Measurements from ENCODE around the gene OR10C1. TPM values are rescaled to one million over a fixed set of nuclear protein-coding genes. Genes with fewer than 3 reads are reported as not detected.

Gene OR10C1
- total and polyA plus RNA-seq, 2 of the 13 experiments (the other 11 are each of a cell fraction or from before 2014, with no cell fraction given) = 0.04 TPM; not detected in 1

DNA sequence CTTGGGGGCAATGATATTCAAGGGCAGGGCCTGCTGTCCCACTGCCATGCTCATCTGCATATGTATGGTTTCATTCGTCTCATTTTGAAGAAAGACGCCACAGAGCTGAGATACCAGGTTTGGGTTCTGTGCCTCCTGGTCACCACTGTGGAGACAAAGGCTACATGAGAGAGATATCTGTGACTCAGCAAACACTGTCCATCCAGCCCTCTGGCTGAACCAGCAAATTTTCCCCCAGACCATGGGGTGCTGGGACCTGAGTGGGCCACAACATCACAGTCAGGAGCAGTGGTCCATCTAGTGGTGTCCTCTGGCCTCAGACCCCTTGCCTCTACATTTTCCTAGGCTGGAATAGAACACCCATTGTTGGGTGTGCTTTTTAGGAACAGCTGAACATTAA is 48.6 kb downstream of the OR10C1 start, which contains the start of gene MAS1L (continued):
- TF ChIP-seq, protein P1, sequence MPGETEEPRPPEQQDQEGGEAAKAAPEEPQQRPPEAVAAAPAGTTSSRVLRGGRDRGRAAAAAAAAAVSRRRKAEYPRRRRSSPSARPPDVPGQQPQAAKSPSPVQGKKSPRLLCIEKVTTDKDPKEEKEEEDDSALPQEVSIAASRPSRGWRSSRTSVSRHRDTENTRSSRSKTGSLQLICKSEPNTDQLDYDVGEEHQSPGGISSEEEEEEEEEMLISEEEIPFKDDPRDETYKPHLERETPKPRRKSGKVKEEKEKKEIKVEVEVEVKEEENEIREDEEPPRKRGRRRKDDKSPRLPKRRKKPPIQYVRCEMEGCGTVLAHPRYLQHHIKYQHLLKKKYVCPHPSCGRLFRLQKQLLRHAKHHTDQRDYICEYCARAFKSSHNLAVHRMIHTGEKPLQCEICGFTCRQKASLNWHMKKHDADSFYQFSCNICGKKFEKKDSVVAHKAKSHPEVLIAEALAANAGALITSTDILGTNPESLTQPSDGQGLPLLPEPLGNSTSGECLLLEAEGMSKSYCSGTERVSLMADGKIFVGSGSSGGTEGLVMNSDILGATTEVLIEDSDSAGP (CRISPR knock-in tag; IDR thresholded peaks at IDR 0.05; ENCODE audit: borderline replicate concordance) = no peak
- TF ChIP-seq, protein P2, sequence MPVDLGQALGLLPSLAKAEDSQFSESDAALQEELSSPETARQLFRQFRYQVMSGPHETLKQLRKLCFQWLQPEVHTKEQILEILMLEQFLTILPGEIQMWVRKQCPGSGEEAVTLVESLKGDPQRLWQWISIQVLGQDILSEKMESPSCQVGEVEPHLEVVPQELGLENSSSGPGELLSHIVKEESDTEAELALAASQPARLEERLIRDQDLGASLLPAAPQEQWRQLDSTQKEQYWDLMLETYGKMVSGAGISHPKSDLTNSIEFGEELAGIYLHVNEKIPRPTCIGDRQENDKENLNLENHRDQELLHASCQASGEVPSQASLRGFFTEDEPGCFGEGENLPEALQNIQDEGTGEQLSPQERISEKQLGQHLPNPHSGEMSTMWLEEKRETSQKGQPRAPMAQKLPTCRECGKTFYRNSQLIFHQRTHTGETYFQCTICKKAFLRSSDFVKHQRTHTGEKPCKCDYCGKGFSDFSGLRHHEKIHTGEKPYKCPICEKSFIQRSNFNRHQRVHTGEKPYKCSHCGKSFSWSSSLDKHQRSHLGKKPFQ (CRISPR knock-in tag; IDR thresholded peaks at IDR 0.05; ENCODE audit: insufficient replicate concordance) = no peak
- TF ChIP-seq ATF7 (IDR thresholded peaks at IDR 0.05) (no peak), ATF7 (CRISPR knock-in tag; IDR thresholded peaks at IDR 0.05) (no peak), TIGD3 (CRISPR knock-in tag; IDR thresholded peaks at IDR 0.05; ENCODE audit: borderline replicate concordance) (no peak), ZSCAN5A (CRISPR knock-in tag; IDR thresholded peaks at IDR 0.05; ENCODE audit: borderline replicate concordance) (no peak), RNF219 (CRISPR knock-in tag; IDR thresholded peaks at IDR 0.05) (no peak), ZNF430 (CRISPR knock-in tag; IDR thresholded peaks at IDR 0.05) (no peak), ZNF564 (CRISPR knock-in tag; IDR thresholded peaks at IDR 0.05) (no peak), HNRNPK (IDR thresholded peaks at IDR 0.05; ENCODE audit: low read depth, low read length, poor library complexity, severe bottlenecking) (no peak), NFKBIZ (CRISPR knock-in tag; IDR thresholded peaks at IDR 0.05) (no peak)

Measured in HepG2 (cell line).